K562 (cell line): Measurements from ENCODE around the gene SET. TPM values are rescaled to one million over a fixed set of nuclear protein-coding genes. Genes with fewer than 3 reads are reported as not detected.
A peak's percentile ranks its signal among the peaks of the same experiment; 100 is the strongest.

ENCODE experiments used
- BCL6 ChIP-seq: fragments of 250-450 bp; sonication (Bioruptor Pico); IDR thresholded peaks from 2 replicates; pipeline ENCODE4 v1.4.0; 2020
- BRF1 ChIP-seq: IDR thresholded peaks from 3 replicates; pipeline ENCODE4 v1.6.1; 2011; ENCODE audit warnings: borderline replicate concordance, mild to moderate bottlenecking; ENCODE audit not compliant: insufficient read length; ENCODE audit errors: extremely low read depth
- FOSL1 ChIP-seq: fragments of 200-800 bp; sonication (Bioruptor generic); conservative IDR thresholded peaks from 2 replicates; pipeline ENCODE4 v1.6.1; 2016; ENCODE audit warnings: missing genetic modification characterization, missing compliant biosample characterization
- FOXJ3 ChIP-seq: sonication (generic); formaldehyde crosslinking; IDR thresholded peaks from 2 replicates; pipeline ENCODE4 v1.4.0; 2020; ENCODE audit warnings: mild to moderate bottlenecking, missing genetic modification reagents
- NCOA2 ChIP-seq, 2 experiments: fragments of 450-650 bp; IDR thresholded peaks; 2 replicates each; pipeline ENCODE4 v1.6.1; 2018; ENCODE audit warnings: mild to moderate bottlenecking in 2 of 2, moderate library complexity in 1 of 2; ENCODE audit not compliant: partially characterized antibody in 2 of 2
- NEUROD1 ChIP-seq: fragments of 150-350 bp; IDR thresholded peaks from 2 replicates; pipeline ENCODE4 v1.6.1; 2014; ENCODE audit warnings: borderline replicate concordance, low read length, low read depth; ENCODE audit not compliant: partially characterized antibody
- SNRNP70 ChIP-seq: fragments of 200-400 bp; formaldehyde crosslinking; optimal IDR thresholded peaks from 2 replicates; pipeline ENCODE3; 2017; ENCODE audit warnings: low read depth, low read length
- TAF15 ChIP-seq: fragments of 200-400 bp; formaldehyde crosslinking; IDR thresholded peaks from 2 replicates; pipeline ENCODE4 v1.6.1; 2017; ENCODE audit warnings: mild to moderate bottlenecking, low read depth, low read length, moderate library complexity
- ZBTB8A ChIP-seq: fragments of 450-650 bp; IDR thresholded peaks from 2 replicates; pipeline ENCODE4 v1.6.1; 2018; ENCODE audit warnings: mild to moderate bottlenecking, moderate library complexity; ENCODE audit not compliant: partially characterized antibody
- ZNF586 ChIP-seq: fragments of 450-650 bp; formaldehyde crosslinking; conservative IDR thresholded peaks from 2 replicates; pipeline ENCODE4 v1.4.0; 2020; ENCODE audit warnings: mild to moderate bottlenecking, moderate library complexity
- polyA plus RNA-seq, 8 experiments: library from polyadenylated mRNA; depleted of rRNA in 4 of 8; stranded (reverse) in 5 of 8; unstranded in 3 of 8; fragments of >200 nt; fragmentation: Nextera tagmentation in 2 of 8; fragmentation: Illumina TruSeq in 1 of 8; extraction: Ambion mirVana in 2 of 8; extraction: Trizol in 1 of 8; gene quantifications; 2 replicates each; pipeline versions ENCODE4 v1.2.1 to v1.2.3, GENCODE V29; 2011 to 2014; ENCODE audit warnings: inconsistent platforms in 1 of 8, missing spikeins in 1 of 8
- total RNA-seq, 7 experiments: library from RNA; depleted of rRNA in 6 of 7; stranded (reverse); fragments of >200 nt in 6 of 7; fragmentation: Illumina TruSeq in 2 of 7; extraction: Trizol in 2 of 7; gene quantifications; 2 replicates each; pipeline versions ENCODE4 v1.2.1 to v1.2.3, GENCODE V29; 2011 to 2021; ENCODE audit warnings: low replicate concordance in 1 of 7
- TF ChIP-seq, protein P1 (sequence below): fragments of 450-650 bp; conservative IDR thresholded peaks from 2 replicates; pipeline ENCODE4 v1.6.1; 2016; ENCODE audit warnings: missing genetic modification characterization, low read depth, mild to moderate bottlenecking, control low read depth, missing compliant biosample characterization
- TF ChIP-seq, protein P2 (sequence below): sonication (generic); formaldehyde crosslinking; IDR thresholded peaks from 2 replicates; pipeline ENCODE4 v1.8.0; 2023; ENCODE audit warnings: missing genetic modification reagents, mild to moderate bottlenecking, borderline replicate concordance
- TF ChIP-seq, protein P3 (sequence below): sonication (generic); formaldehyde crosslinking; IDR thresholded peaks from 2 replicates; pipeline ENCODE4 v1.8.0; 2022; ENCODE audit warnings: mild to moderate bottlenecking, low read depth, missing genetic modification reagents
- TF ChIP-seq, protein P4 (sequence below): IDR thresholded peaks from 2 replicates; pipeline ENCODE4 v1.6.1; 2014; ENCODE audit warnings: antibody characterized with exemption

The SET gene
- total and polyA plus RNA-seq, 9 of the 15 experiments (the other 6 are each of a cell fraction or from before 2014, with no cell fraction given): 404 to 1,447 (median 907) TPM

DNA sequence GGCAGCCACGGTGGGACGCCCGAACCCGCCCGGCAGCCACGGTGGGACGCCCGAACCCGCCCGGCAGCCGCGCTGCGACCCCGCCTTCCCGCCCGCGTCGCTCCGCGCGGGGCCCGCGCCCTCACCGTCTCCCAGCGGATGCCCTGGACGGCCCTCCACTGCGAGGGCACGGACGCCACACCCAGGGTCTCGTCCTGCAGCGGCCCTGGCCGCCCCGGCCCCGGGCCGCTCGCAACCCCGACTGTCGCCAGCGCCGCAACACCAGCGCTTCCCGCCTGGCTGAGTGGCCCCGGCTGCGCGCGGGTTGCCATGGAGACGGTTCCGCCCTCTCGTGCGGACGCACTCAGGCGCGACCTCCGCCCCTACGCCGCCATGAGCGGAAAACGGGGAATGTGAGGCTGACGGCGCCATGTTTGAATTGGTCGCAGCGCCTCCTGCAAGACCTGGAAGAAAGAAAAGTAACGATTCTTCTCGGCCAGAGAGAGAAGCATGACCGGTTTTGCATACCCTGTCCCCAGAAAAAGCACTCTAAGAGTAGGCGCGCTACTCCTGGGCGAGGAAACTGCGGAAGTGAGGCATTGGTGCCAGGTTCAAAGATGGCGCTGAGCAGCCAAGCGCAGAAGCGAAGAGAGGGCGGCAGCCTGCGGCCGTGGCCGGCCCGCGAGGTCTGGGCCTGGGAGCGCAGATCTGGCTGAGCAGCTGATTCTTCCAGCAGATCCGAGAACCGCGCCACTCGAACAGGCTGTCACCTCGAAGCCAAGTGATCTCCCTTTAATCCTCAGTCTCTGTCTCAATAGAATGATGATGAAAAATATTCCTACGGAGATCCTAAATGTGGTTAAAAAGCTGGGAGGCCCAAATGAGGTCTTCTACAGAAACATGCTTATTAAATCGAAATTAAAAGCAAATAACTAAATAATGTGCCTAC lies 32.3 kb upstream of the SET start, which contains the start of gene DYNC2I2 (continued):
- TF ChIP-seq BRF1 (no peak), NCOA2 (IDR thresholded peaks at IDR 0.05; ENCODE audit: partially characterized antibody in 2 of 2) (no peak), ZBTB8A (no peak), FOXJ3 (no peak), TAF15 (no peak), NEUROD1 (peak; percentile 70), ZNF586 (CRISPR knock-in tag) (no peak), SNRNP70 (no peak), BCL6 (0 out of 2 replicates have a peak, but pooled peaks have one; percentile 70), FOSL1 (tag) (peak; percentile 78)
- TF ChIP-seq, protein P1, sequence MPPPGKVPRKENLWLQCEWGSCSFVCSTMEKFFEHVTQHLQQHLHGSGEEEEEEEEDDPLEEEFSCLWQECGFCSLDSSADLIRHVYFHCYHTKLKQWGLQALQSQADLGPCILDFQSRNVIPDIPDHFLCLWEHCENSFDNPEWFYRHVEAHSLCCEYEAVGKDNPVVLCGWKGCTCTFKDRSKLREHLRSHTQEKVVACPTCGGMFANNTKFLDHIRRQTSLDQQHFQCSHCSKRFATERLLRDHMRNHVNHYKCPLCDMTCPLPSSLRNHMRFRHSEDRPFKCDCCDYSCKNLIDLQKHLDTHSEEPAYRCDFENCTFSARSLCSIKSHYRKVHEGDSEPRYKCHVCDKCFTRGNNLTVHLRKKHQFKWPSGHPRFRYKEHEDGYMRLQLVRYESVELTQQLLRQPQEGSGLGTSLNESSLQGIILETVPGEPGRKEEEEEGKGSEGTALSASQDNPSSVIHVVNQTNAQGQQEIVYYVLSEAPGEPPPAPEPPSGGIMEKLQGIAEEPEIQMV (tag): peak; percentile 88
- TF ChIP-seq, protein P2, sequence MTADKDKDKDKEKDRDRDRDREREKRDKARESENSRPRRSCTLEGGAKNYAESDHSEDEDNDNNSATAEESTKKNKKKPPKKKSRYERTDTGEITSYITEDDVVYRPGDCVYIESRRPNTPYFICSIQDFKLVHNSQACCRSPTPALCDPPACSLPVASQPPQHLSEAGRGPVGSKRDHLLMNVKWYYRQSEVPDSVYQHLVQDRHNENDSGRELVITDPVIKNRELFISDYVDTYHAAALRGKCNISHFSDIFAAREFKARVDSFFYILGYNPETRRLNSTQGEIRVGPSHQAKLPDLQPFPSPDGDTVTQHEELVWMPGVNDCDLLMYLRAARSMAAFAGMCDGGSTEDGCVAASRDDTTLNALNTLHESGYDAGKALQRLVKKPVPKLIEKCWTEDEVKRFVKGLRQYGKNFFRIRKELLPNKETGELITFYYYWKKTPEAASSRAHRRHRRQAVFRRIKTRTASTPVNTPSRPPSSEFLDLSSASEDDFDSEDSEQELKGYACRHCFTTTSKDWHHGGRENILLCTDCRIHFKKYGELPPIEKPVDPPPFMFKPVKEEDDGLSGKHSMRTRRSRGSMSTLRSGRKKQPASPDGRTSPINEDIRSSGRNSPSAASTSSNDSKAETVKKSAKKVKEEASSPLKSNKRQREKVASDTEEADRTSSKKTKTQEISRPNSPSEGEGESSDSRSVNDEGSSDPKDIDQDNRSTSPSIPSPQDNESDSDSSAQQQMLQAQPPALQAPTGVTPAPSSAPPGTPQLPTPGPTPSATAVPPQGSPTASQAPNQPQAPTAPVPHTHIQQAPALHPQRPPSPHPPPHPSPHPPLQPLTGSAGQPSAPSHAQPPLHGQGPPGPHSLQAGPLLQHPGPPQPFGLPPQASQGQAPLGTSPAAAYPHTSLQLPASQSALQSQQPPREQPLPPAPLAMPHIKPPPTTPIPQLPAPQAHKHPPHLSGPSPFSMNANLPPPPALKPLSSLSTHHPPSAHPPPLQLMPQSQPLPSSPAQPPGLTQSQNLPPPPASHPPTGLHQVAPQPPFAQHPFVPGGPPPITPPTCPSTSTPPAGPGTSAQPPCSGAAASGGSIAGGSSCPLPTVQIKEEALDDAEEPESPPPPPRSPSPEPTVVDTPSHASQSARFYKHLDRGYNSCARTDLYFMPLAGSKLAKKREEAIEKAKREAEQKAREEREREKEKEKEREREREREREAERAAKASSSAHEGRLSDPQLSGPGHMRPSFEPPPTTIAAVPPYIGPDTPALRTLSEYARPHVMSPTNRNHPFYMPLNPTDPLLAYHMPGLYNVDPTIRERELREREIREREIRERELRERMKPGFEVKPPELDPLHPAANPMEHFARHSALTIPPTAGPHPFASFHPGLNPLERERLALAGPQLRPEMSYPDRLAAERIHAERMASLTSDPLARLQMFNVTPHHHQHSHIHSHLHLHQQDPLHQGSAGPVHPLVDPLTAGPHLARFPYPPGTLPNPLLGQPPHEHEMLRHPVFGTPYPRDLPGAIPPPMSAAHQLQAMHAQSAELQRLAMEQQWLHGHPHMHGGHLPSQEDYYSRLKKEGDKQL: peak; percentile 47; the same call in 1 of the 2 replicates
- TF ChIP-seq, protein P3, sequence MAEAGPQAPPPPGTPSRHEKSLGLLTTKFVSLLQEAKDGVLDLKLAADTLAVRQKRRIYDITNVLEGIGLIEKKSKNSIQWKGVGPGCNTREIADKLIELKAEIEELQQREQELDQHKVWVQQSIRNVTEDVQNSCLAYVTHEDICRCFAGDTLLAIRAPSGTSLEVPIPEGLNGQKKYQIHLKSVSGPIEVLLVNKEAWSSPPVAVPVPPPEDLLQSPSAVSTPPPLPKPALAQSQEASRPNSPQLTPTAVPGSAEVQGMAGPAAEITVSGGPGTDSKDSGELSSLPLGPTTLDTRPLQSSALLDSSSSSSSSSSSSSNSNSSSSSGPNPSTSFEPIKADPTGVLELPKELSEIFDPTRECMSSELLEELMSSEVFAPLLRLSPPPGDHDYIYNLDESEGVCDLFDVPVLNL (CRISPR knock-in tag): peak; percentile 92
- TF ChIP-seq, protein P4, sequence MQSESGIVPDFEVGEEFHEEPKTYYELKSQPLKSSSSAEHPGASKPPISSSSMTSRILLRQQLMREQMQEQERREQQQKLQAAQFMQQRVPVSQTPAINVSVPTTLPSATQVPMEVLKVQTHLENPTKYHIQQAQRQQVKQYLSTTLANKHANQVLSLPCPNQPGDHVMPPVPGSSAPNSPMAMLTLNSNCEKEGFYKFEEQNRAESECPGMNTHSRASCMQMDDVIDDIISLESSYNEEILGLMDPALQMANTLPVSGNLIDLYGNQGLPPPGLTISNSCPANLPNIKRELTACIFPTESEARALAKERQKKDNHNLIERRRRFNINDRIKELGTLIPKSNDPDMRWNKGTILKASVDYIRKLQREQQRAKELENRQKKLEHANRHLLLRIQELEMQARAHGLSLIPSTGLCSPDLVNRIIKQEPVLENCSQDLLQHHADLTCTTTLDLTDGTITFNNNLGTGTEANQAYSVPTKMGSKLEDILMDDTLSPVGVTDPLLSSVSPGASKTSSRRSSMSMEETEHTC: 0 out of 2 replicates have a peak, but pooled peaks have one; percentile 31
